ENCODE data around the gene BAIAP2L1. TPM values are rescaled to one million over a fixed set of nuclear protein-coding genes. Genes with fewer than 3 reads are reported as not detected.
A peak's percentile ranks its signal among the peaks of the same experiment; 100 is the strongest.

Gene BAIAP2L1
- total RNA-seq, 4 donors from 2014 or later, result 17.2 to 28.9 (median 20.7) TPM

GRCh38 chr7:98295467-98296192, 105.3 kb downstream of the BAIAP2L1 start:
- intact Hi-C loops (cut with DNase I; ENCODE audit: low total_unique reads), result loop anchor here (10.0 kb wide), 2 partner anchors 109 to 549 kb away; partner anchors contain the start of gene BAIAP2L1
- no peak for DNase-seq (ENCODE audit: low spot score in 2 of 2)
- TF ChIP-seq POLR2A (IDR thresholded peaks at IDR 0.05), result no peak
- TF ChIP-seq, protein P1, sequence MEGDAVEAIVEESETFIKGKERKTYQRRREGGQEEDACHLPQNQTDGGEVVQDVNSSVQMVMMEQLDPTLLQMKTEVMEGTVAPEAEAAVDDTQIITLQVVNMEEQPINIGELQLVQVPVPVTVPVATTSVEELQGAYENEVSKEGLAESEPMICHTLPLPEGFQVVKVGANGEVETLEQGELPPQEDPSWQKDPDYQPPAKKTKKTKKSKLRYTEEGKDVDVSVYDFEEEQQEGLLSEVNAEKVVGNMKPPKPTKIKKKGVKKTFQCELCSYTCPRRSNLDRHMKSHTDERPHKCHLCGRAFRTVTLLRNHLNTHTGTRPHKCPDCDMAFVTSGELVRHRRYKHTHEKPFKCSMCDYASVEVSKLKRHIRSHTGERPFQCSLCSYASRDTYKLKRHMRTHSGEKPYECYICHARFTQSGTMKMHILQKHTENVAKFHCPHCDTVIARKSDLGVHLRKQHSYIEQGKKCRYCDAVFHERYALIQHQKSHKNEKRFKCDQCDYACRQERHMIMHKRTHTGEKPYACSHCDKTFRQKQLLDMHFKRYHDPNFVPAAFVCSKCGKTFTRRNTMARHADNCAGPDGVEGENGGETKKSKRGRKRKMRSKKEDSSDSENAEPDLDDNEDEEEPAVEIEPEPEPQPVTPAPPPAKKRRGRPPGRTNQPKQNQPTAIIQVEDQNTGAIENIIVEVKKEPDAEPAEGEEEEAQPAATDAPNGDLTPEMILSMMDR (IDR thresholded peaks at IDR 0.05), result no peak
- WGBS, 2 donors, result 32 to 45% methylated on average over 18 to 19 of the region's 19 CpGs
- H3K4me3 ChIP-seq (ENCODE audit: low read depth, poor library complexity, severe bottlenecking), result no peak overlapping the region

DNA sequence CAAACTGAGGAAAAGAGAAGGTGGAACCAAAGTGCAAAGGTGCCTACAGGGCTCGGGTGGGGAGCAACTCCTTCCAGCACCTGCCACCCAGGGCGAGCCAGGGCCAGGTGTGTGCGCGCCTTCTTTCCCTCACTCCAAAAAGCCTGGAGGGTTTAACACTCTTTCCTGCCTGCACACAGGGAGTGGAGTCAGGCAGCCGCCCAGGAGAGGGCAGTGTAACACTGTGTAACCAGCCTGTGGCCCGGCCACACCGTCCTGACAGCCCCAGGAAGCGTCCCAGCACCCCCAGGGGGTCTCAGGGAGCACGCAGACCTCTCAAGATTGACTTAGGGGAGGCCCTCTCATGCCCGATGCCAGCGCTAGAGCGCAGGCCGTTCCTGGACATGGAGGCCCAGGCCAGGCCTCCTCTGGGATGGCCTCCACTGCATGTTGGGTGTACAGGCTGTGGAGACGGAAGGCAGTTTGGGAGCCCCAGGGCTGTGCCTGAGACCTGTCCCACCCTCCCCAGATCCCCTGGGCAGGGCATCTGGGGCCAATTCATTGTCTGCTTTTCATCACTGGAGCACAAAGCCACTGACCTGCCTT, 106.0 kb downstream of the BAIAP2L1 start:
- DNase-seq (ENCODE audit: low spot score in 2 of 2), result peak in 1 of 2 donors; percentile 92
- no peak overlapping the region for H3K4me3 ChIP-seq (ENCODE audit: low read depth, poor library complexity, severe bottlenecking)
- no peak for TF ChIP-seq POLR2A (IDR thresholded peaks at IDR 0.05)
- TF ChIP-seq, protein P1 (IDR thresholded peaks at IDR 0.05), result no peak
- 31 to 60% methylated on average over 12 to 14 of the region's 14 CpGs for WGBS, 2 donors
- intact Hi-C loops (cut with DNase I; ENCODE audit: low total_unique reads), result loop anchor here (10.0 kb wide), 2 partner anchors 110 to 550 kb away; partner anchors contain the start of gene BAIAP2L1

GRCh38 chr7:98294326-98294725, 106.6 kb downstream of the BAIAP2L1 start:
- WGBS, 2 donors, result 63 to 72% methylated on average over 15 of the region's 15 CpGs
- no peak overlapping the region for H3K4me3 ChIP-seq (ENCODE audit: low read depth, poor library complexity, severe bottlenecking)
- TF ChIP-seq, protein P1 (IDR thresholded peaks at IDR 0.05), result no peak
- TF ChIP-seq POLR2A (IDR thresholded peaks at IDR 0.05), result no peak
- no peak for DNase-seq (ENCODE audit: low spot score in 2 of 2)
- intact Hi-C loops (cut with DNase I; ENCODE audit: low total_unique reads), result loop anchor here (10.0 kb wide), 2 partner anchors 110 to 550 kb away; partner anchors contain the start of gene BAIAP2L1

DNA sequence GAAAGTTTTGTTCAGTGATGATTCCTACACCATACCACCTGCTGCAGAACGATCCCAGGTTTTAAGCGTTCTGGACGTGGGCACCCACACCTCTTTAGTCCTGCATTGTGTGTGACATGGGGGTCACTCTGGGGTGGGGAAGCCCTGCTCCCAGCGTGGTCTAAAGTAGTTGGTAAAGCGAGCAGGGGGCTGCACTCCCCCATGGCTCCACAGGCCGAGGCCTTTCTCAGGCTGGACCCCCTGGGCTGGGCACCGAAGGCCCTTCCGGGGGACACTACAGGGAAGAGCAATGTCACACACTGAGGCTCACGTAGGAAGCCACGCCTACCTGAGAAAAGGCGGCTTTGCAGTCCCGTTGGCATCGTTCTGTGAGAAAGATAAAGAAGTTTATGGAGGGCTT, 107.1 kb downstream of the BAIAP2L1 start:
- 84% methylated on average over 11 to 13 of the region's 13 CpGs for WGBS, 2 donors
- intact Hi-C loops (cut with DNase I; ENCODE audit: low total_unique reads), result loop anchor here (10.0 kb wide), 2 partner anchors 111 to 551 kb away; partner anchors contain the start of gene BAIAP2L1

GRCh38 chr7:98293265-98293664, 107.6 kb downstream of the BAIAP2L1 start:
- intact Hi-C loops (cut with DNase I; ENCODE audit: low total_unique reads), result loop anchor here (10.0 kb wide), 2 partner anchors 112 to 552 kb away; partner anchors contain the start of gene BAIAP2L1
- TF ChIP-seq, protein P1 (IDR thresholded peaks at IDR 0.05), result no peak
- TF ChIP-seq POLR2A (IDR thresholded peaks at IDR 0.05), result no peak
- no peak for DNase-seq (ENCODE audit: low spot score in 2 of 2)
- WGBS, 2 donors, result 86 to 87% methylated on average over 17 of the region's 17 CpGs
- H3K4me3 ChIP-seq (ENCODE audit: low read depth, poor library complexity, severe bottlenecking), result no peak overlapping the region

More for the DNA sequence above, 107.1 kb downstream of the BAIAP2L1 start:
- TF ChIP-seq, protein P1 (IDR thresholded peaks at IDR 0.05), result no peak
- TF ChIP-seq POLR2A (IDR thresholded peaks at IDR 0.05), result no peak
- H3K4me3 ChIP-seq (ENCODE audit: low read depth, poor library complexity, severe bottlenecking), result no peak overlapping the region
- DNase-seq (ENCODE audit: low spot score in 2 of 2), result no peak
